ENCODE data around the gene ADAMTS9.

ADAMTS9 gene

DNA sequence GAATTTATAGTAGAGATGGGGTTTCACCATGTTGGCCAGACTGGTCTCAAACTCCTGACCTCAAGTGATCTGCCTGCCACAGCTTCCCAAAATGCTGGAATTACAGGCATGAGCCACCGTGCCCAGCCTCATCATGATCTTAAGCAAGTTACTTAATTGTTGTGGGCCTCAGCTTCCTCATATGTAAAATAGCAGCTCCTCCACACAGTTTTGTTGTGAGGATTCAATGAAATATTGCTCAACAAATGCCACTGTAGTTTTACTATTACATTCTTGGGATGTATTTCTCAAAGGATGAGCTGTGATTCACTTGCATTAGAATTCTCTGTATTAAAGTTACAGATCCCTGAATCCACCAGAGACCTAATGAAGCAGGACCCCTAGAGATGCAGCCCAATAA lies 168.8 kb downstream of the ADAMTS9 start:
- no peak for DNase-seq (ENCODE audit: insufficient read length, low spot score)
- TF ChIP-seq POLR2A (IDR thresholded peaks at IDR 0.05; ENCODE audit: low read depth, low read length), result no peak
- FAIRE-seq, result no peak

GRCh38 chr3:64518496-64518895 lies 169.3 kb downstream of the ADAMTS9 start:
- DNase-seq (ENCODE audit: insufficient read length, low spot score) (no peak), FAIRE-seq (no peak)
- TF ChIP-seq POLR2A (IDR thresholded peaks at IDR 0.05; ENCODE audit: low read depth, low read length), result no peak

- no peak for TF ChIP-seq POLR2A (IDR thresholded peaks at IDR 0.05; ENCODE audit: low read depth, low read length)
- no peak for FAIRE-seq
- no peak for DNase-seq (ENCODE audit: insufficient read length, low spot score)
Measured at GRCh38 chr3:64514889-64515288, 172.9 kb downstream of the ADAMTS9 start.

- FAIRE-seq (no peak), DNase-seq (ENCODE audit: insufficient read length, low spot score) (no peak)
- no peak for TF ChIP-seq POLR2A (IDR thresholded peaks at IDR 0.05; ENCODE audit: low read depth, low read length)
Measured at GRCh38 chr3:64509206-64509605, 178.6 kb downstream of the ADAMTS9 start.

- no peak for DNase-seq (ENCODE audit: insufficient read length, low spot score)
Measured at GRCh38 chr3:64508140-64508539, 179.7 kb downstream of the ADAMTS9 start.

GRCh38 chr3:64506255-64506654 lies 181.5 kb downstream of the ADAMTS9 start:
- FAIRE-seq (no peak), DNase-seq (ENCODE audit: insufficient read length, low spot score) (no peak)
- no peak for TF ChIP-seq POLR2A (IDR thresholded peaks at IDR 0.05; ENCODE audit: low read depth, low read length)

More at GRCh38 chr3:64508140-64508539, 179.7 kb downstream of the ADAMTS9 start:
- FAIRE-seq, result no peak
- no peak for TF ChIP-seq POLR2A (IDR thresholded peaks at IDR 0.05; ENCODE audit: low read depth, low read length)

GRCh38 chr3:64505419-64505818 lies 182.4 kb downstream of the ADAMTS9 start:
- no peak for TF ChIP-seq POLR2A (IDR thresholded peaks at IDR 0.05; ENCODE audit: low read depth, low read length)
- FAIRE-seq (no peak), DNase-seq (ENCODE audit: insufficient read length, low spot score) (no peak)

GRCh38 chr3:64502284-64502683 lies 185.5 kb downstream of the ADAMTS9 start:
- no peak for FAIRE-seq
- no peak for DNase-seq (ENCODE audit: insufficient read length, low spot score)
- TF ChIP-seq POLR2A (IDR thresholded peaks at IDR 0.05; ENCODE audit: low read depth, low read length), result no peak

GRCh38 chr3:64501298-64501906 lies 186.4 kb downstream of the ADAMTS9 start:
- TF ChIP-seq POLR2A (IDR thresholded peaks at IDR 0.05; ENCODE audit: low read depth, low read length), result no peak
- FAIRE-seq (no peak), DNase-seq (ENCODE audit: insufficient read length, low spot score) (no peak)

DNA sequence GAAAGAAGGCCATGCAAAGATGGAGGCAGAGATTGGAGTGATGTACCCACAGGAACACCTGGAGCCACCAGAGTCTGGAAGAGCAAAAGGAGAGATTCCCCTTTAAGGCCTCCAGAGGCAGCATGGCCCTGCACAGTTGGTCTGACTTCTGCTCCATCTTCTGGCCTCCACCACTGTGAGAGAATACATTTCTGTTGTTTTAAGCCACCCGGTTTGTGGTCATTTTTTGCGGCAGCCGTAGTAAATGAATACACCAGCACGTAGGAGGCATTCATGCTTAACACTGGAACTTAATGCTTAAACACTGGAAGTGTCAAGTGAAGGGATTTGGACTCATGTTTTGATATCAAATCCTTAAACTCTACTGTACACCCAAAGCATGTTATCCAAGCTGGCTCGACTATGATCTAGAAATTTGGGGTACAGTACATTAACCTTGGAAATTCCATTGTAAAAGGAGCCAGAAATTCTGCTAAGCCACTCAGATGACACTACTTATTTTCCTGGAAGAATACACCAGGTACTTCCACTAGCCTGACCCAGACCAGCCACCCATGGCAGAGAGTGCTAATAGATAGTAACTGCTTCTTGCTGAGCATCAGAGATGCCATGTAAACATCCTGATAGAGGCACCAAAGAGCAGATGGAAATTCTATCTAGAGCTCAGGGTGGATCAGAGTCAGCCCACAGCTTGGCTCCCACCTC lies 190.9 kb downstream of the ADAMTS9 start:
- no peak for TF ChIP-seq POLR2A (IDR thresholded peaks at IDR 0.05; ENCODE audit: low read depth, low read length)
- no peak for FAIRE-seq
- no peak for DNase-seq (ENCODE audit: insufficient read length, low spot score)

GRCh38 chr3:64495781-64496334 lies 191.9 kb downstream of the ADAMTS9 start:
- TF ChIP-seq POLR2A (IDR thresholded peaks at IDR 0.05; ENCODE audit: low read depth, low read length), result no peak

GRCh38 chr3:64495121-64495780 lies 192.5 kb downstream of the ADAMTS9 start:
- FAIRE-seq, result no peak
- no peak for DNase-seq (ENCODE audit: insufficient read length, low spot score)
- TF ChIP-seq POLR2A (IDR thresholded peaks at IDR 0.05; ENCODE audit: low read depth, low read length), result no peak

More at GRCh38 chr3:64495781-64496334, 191.9 kb downstream of the ADAMTS9 start:
- FAIRE-seq (no peak), DNase-seq (ENCODE audit: insufficient read length, low spot score) (no peak)

DNA sequence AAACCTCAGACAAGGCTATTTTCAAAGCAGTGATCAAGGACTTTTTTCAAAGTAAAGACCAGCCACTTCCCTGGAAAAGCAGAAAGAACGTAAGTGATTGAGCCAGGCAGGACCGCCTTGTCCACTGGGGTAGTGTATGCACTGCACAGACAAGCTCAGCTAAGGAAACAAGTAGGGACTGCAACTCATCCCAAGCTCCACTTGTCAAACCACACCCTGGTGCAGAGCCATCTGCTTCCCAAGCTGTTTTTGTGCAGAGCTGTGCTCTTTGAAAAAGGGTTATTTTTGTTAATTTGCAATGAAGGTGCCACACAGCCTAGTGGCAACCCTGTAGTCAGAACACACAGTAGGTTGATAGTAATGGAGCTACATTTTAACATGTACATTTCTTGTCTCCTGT lies 193.3 kb downstream of the ADAMTS9 start:
- FAIRE-seq, result no peak
- DNase-seq (ENCODE audit: insufficient read length, low spot score), result no peak
- TF ChIP-seq POLR2A (IDR thresholded peaks at IDR 0.05; ENCODE audit: low read depth, low read length), result no peak

DNA sequence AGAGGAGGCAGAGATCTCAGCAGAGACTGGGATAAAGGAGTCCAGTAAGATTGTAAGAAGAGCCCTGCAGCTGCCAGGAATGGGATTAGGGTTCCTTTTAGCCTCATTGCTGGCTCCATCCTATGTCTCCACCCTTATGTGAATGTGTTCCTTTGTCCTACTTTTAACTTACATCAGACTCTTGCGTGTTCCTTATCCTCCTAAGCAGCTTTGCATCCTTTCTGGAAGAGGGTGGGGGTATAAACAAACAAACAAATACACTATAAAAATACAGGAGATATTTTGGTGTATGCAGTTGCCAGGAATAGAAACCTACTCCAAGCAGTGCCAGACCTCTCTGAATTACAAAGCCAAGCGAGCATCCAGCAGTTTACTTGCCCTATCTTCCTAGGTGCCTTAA lies 194.7 kb downstream of the ADAMTS9 start:
- TF ChIP-seq POLR2A (IDR thresholded peaks at IDR 0.05; ENCODE audit: low read depth, low read length), result no peak
- DNase-seq (ENCODE audit: insufficient read length, low spot score) (no peak), FAIRE-seq (no peak)
